PC-3 (cell line): ENCODE data around the gene BCL2L15. TPM values are rescaled to one million over a fixed set of nuclear protein-coding genes. Genes with fewer than 3 reads are reported as not detected.

ENCODE experiments used
- total RNA-seq: library from RNA; depleted of rRNA; stranded (reverse); fragments of >200 nt; gene quantifications from 2 replicates; pipeline ENCODE4 v1.2.3, GENCODE V29; 2014; rRNA removed

BCL2L15 gene
- total RNA-seq, 1 experiment from 2014 or later = 0.29 TPM

Other genes starting within 250 kb of the BCL2L15 start
- 23.4 and 27.3 TPM in 2 replicates for gene PHTF1, start 128.1 kb downstream of the BCL2L15 start, total RNA-seq
- gene RSBN1, start 75.1 kb downstream of the BCL2L15 start, total RNA-seq = 8.4 and 11.7 TPM in 2 replicates
- gene PTPN22, start 15.9 kb downstream of the BCL2L15 start, total RNA-seq = 0.04 and 0.17 TPM in 2 replicates
- 15.5 and 15.8 TPM in 2 replicates for gene AP4B1, start 17.2 kb upstream of the BCL2L15 start, total RNA-seq
- gene DCLRE1B, start 17.7 kb upstream of the BCL2L15 start, total RNA-seq = 12.6 and 13.2 TPM in 2 replicates
- 18.7 and 19.9 TPM in 2 replicates for gene HIPK1, start 41.7 kb upstream of the BCL2L15 start, total RNA-seq
- 7.0 TPM in 2 replicates for gene OLFML3, start 91.9 kb upstream of the BCL2L15 start, total RNA-seq